ENCODE results near the gene TAS2R31.

Gene TAS2R31

GRCh38 chr12:10998204-10998603 lies 33.0 kb downstream of the TAS2R31 start, which contains the start of gene TAS2R20:
Gene TAS2R20 (minus strand): TSS chr12:10998304. CDS start chr12:10997875, 429 bp downstream.
- H3K36me3 ChIP-seq (ENCODE audit: insufficient read depth, insufficient read length, low read length), result peaks cover 6% of the 10 kb centered on the region
- no peak within 1 kb of the TSS for H3K4me3 ChIP-seq (ENCODE audit: insufficient read length, low read depth)
- no peak for DNase-seq (ENCODE audit: low read depth, low spot score)
- no peak for TF ChIP-seq YY1 (IDR thresholded peaks at IDR 0.05; ENCODE audit: insufficient read depth, insufficient read length)
- TF ChIP-seq ZNF274 (IDR thresholded peaks at IDR 0.05; ENCODE audit: low read depth, low read length), result no peak
- no peak for TF ChIP-seq SUZ12 (IDR thresholded peaks at IDR 0.05; ENCODE audit: extremely low read depth, insufficient read depth, insufficient read length)
- H3K9ac ChIP-seq (ENCODE audit: insufficient read length, low read depth), result no peak within 1 kb of the TSS
- H3K9me3 ChIP-seq (ENCODE audit: insufficient read depth, low read length), result no peaks in the 10 kb centered on the region
- H3K27me3 ChIP-seq (ENCODE audit: insufficient read depth, insufficient read length), result no peaks in the 10 kb centered on the region
- no peaks in the 10 kb centered on the region for H3K4me1 ChIP-seq (ENCODE audit: insufficient read depth, insufficient read length)

- no peak overlapping the region for H3K9ac ChIP-seq (ENCODE audit: insufficient read length, low read depth)
- TF ChIP-seq YY1 (IDR thresholded peaks at IDR 0.05; ENCODE audit: insufficient read depth, insufficient read length) (no peak), ZNF274 (IDR thresholded peaks at IDR 0.05; ENCODE audit: low read depth, low read length) (no peak), SUZ12 (IDR thresholded peaks at IDR 0.05; ENCODE audit: extremely low read depth, insufficient read depth, insufficient read length) (no peak)
- no peak overlapping the region for H3K4me3 ChIP-seq (ENCODE audit: insufficient read length, low read depth)
- no peak for DNase-seq (ENCODE audit: low read depth, low spot score)
- H3K9me3 ChIP-seq (ENCODE audit: insufficient read depth, low read length), result no peaks in the 10 kb centered on the region
- no peaks in the 10 kb centered on the region for H3K27me3 ChIP-seq (ENCODE audit: insufficient read depth, insufficient read length)
- H3K4me1 ChIP-seq (ENCODE audit: insufficient read depth, insufficient read length), result no peaks in the 10 kb centered on the region
- H3K36me3 ChIP-seq (ENCODE audit: insufficient read depth, insufficient read length, low read length), result peaks cover 6% of the 10 kb centered on the region
These were observed 36.9 kb downstream of the TAS2R31 start for GRCh38 chr12:10994307-10994706.

- Histone ChIP-seq H3K36me3 (ENCODE audit: insufficient read depth, insufficient read length, low read length) (peaks cover 2% of the 10 kb centered on the region), H3K9me3 (ENCODE audit: insufficient read depth, low read length) (no peaks in the 10 kb centered on the region), H3K9ac (ENCODE audit: insufficient read length, low read depth) (no peak overlapping the region), H3K4me1 (ENCODE audit: insufficient read depth, insufficient read length) (no peaks in the 10 kb centered on the region), H3K27me3 (ENCODE audit: insufficient read depth, insufficient read length) (no peaks in the 10 kb centered on the region), H3K4me3 (ENCODE audit: insufficient read length, low read depth) (no peak overlapping the region)
- DNase-seq (ENCODE audit: low read depth, low spot score), result no peak
- TF ChIP-seq YY1 (IDR thresholded peaks at IDR 0.05; ENCODE audit: insufficient read depth, insufficient read length) (no peak), SUZ12 (IDR thresholded peaks at IDR 0.05; ENCODE audit: extremely low read depth, insufficient read depth, insufficient read length) (no peak), ZNF274 (IDR thresholded peaks at IDR 0.05; ENCODE audit: low read depth, low read length) (no peak)
These were observed 42.1 kb downstream of the TAS2R31 start for GRCh38 chr12:10989107-10989506.

GRCh38 chr12:10986812-10987211 lies 44.4 kb downstream of the TAS2R31 start, which contains the start of gene TAS2R50:
Gene TAS2R50 (minus strand): TSS chr12:10986912. CDS start chr12:10986860, 52 bp downstream.
- Histone ChIP-seq H3K4me1 (ENCODE audit: insufficient read depth, insufficient read length) (no peaks in the 10 kb centered on the region), H3K36me3 (ENCODE audit: insufficient read depth, insufficient read length, low read length) (no peaks in the 10 kb centered on the region), H3K9me3 (ENCODE audit: insufficient read depth, low read length) (no peaks in the 10 kb centered on the region), H3K27me3 (ENCODE audit: insufficient read depth, insufficient read length) (no peaks in the 10 kb centered on the region), H3K9ac (ENCODE audit: insufficient read length, low read depth) (no peak within 1 kb of the TSS), H3K4me3 (ENCODE audit: insufficient read length, low read depth) (no peak within 1 kb of the TSS)
- DNase-seq (ENCODE audit: low read depth, low spot score), result no peak
- no peak for TF ChIP-seq ZNF274 (IDR thresholded peaks at IDR 0.05; ENCODE audit: low read depth, low read length)

- H3K36me3 ChIP-seq (ENCODE audit: insufficient read depth, insufficient read length, low read length), result no peaks in the 10 kb centered on the region
- no peak overlapping the region for H3K4me3 ChIP-seq (ENCODE audit: insufficient read length, low read depth)
- H3K27me3 ChIP-seq (ENCODE audit: insufficient read depth, insufficient read length), result no peaks in the 10 kb centered on the region
These were observed 49.0 kb downstream of the TAS2R31 start for GRCh38 chr12:10982244-10982643.

More at GRCh38 chr12:10982244-10982643, 49.0 kb downstream of the TAS2R31 start:
- no peak overlapping the region for H3K9ac ChIP-seq (ENCODE audit: insufficient read length, low read depth)
- H3K9me3 ChIP-seq (ENCODE audit: insufficient read depth, low read length), result 0 out of 2 replicates have a peak, but pooled peaks cover 4% of the 10 kb centered on the region
- no peak for DNase-seq (ENCODE audit: low read depth, low spot score)
- TF ChIP-seq ZNF274 (IDR thresholded peaks at IDR 0.05; ENCODE audit: low read depth, low read length) (no peak), YY1 (IDR thresholded peaks at IDR 0.05; ENCODE audit: insufficient read depth, insufficient read length) (no peak), SUZ12 (IDR thresholded peaks at IDR 0.05; ENCODE audit: extremely low read depth, insufficient read depth, insufficient read length) (no peak)
- no peaks in the 10 kb centered on the region for H3K4me1 ChIP-seq (ENCODE audit: insufficient read depth, insufficient read length)
